ENCODE data around the gene CCK. TPM values are rescaled to one million over a fixed set of nuclear protein-coding genes. Genes with fewer than 3 reads are reported as not detected.
A peak's percentile ranks its signal among the peaks of the same experiment; 100 is the strongest.

Gene CCK
- total RNA-seq, 1 experiment from 2014 or later, result not detected

GRCh38 chr3:42277676-42278075, 11.7 kb upstream of the CCK start:
- Histone ChIP-seq H3K27me3 (replicated peaks) (no peaks in the 10 kb centered on the region), H3K9me3 (replicated peaks) (no peaks in the 10 kb centered on the region)
- no peak for DNase-seq (ENCODE audit: low read depth in 1 of 2, low spot score in 2 of 2)

DNA sequence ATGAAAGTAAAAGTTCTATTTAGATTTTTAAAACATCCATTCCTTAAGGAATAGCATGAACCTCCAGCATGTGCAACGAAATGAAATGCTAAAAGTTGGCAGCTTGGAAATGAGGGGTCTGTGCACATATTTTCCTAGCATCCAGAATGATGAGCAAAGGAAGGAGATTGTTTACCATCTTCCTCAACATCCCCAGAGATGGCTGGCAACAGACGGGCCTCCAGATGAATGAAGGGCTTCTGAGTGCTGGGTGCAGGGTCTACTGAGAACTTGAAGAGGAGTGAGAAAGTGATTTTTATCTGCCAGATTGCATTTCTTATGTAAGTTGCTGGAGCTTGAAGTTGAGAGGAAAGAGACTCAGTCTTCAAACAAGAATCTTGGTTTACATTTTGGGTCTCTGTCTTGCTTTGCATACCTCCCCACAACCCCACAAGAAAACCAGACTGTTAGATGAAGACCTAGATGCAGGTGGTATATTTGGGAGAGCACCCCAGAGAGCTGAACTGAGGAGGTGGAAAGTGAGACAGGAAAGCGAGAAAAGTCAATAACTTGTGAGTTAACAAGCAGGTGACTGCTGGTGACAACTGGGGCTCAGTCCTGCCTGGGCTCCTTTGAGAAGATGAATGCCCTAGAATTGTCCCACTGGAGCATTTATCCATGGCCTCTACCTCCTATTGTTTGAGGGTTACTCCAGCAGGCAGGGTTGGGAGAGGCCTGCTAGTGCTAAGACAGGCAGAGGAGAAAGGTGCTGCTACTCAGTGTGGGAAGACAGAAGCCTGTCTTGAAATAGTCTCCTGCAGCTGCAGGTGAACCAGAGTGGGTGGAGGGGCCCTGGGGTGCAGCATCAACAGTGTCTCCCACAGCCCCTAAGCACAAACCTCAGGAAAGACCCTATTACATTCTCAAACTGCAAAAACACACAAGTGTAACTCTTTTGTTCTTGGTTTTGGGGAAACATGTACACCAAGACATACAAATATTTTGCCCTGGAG, 10.5 kb upstream of the CCK start:
- no peaks in the 10 kb centered on the region for H3K27me3 ChIP-seq (replicated peaks)
- no peak overlapping the region for H3K27ac ChIP-seq
- peak in 1 of 2 experiments; percentile 5 for DNase-seq (ENCODE audit: low read depth in 1 of 2, low spot score in 2 of 2)
- H3K4me1 ChIP-seq (replicated peaks), result no peaks in the 10 kb centered on the region
- H3K4me3 ChIP-seq, result no peak overlapping the region
- no peaks in the 10 kb centered on the region for H3K9me3 ChIP-seq (replicated peaks)
- no peaks in the 10 kb centered on the region for H3K36me3 ChIP-seq

More at GRCh38 chr3:42277676-42278075, 11.7 kb upstream of the CCK start:
- Histone ChIP-seq H3K27ac (no peak overlapping the region), H3K4me3 (no peak overlapping the region), H3K4me1 (replicated peaks) (no peaks in the 10 kb centered on the region), H3K36me3 (no peaks in the 10 kb centered on the region)

- peak in 1 of 2 experiments; percentile 1 for DNase-seq (ENCODE audit: low read depth in 1 of 2, low spot score in 2 of 2)
- H3K27me3 ChIP-seq (replicated peaks), result no peaks in the 10 kb centered on the region
- H3K4me3 ChIP-seq, result no peak overlapping the region
- H3K36me3 ChIP-seq, result no peaks in the 10 kb centered on the region
- H3K9me3 ChIP-seq (replicated peaks), result no peaks in the 10 kb centered on the region
- H3K27ac ChIP-seq, result no peak overlapping the region
- no peaks in the 10 kb centered on the region for H3K4me1 ChIP-seq (replicated peaks)
These were observed 9.2 kb upstream of the CCK start for GRCh38 chr3:42275217-42275616.

GRCh38 chr3:42274266-42274665, 8.3 kb upstream of the CCK start:
- no peak for DNase-seq (ENCODE audit: low read depth in 1 of 2, low spot score in 2 of 2)
- Histone ChIP-seq H3K9me3 (replicated peaks) (no peaks in the 10 kb centered on the region), H3K27ac (no peak overlapping the region), H3K27me3 (replicated peaks) (no peaks in the 10 kb centered on the region), H3K4me1 (replicated peaks) (no peaks in the 10 kb centered on the region), H3K4me3 (no peak overlapping the region), H3K36me3 (no peaks in the 10 kb centered on the region)

DNA sequence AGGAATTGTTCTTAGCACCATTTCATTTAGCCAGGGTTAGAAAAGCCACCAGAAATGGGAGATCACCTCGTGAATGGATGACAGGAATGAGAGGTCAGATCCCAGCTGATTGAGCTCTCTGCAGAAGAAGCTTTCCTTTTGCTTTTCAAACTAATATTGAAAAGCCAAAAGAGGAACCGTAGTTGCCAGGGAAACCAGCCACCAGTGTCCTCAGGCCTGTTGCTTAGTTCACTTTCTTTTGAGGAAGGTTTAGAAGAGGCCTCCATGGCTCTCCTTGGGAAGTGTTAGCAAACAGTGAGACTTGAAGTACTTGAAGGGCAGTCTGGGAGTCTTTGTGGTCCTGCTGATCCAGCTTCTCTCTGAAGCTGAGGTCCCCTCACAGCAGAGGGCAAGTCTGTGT, 7.4 kb upstream of the CCK start:
- peak in 1 of 2 experiments; percentile 3 for DNase-seq (ENCODE audit: low read depth in 1 of 2, low spot score in 2 of 2)
- Histone ChIP-seq H3K36me3 (no peaks in the 10 kb centered on the region), H3K9me3 (replicated peaks) (no peaks in the 10 kb centered on the region), H3K27me3 (replicated peaks) (no peaks in the 10 kb centered on the region), H3K27ac (no peak overlapping the region), H3K4me3 (no peak overlapping the region), H3K4me1 (replicated peaks) (no peaks in the 10 kb centered on the region)

- no peaks in the 10 kb centered on the region for H3K4me1 ChIP-seq (replicated peaks)
- peak in 1 of 2 experiments; percentile 1 for DNase-seq (ENCODE audit: low read depth in 1 of 2, low spot score in 2 of 2)
- H3K36me3 ChIP-seq, result no peaks in the 10 kb centered on the region
- peaks cover 10% of the 10 kb centered on the region; the same call in 1 of the 2 replicates for H3K27me3 ChIP-seq (replicated peaks)
- H3K27ac ChIP-seq, result no peak overlapping the region
- H3K9me3 ChIP-seq (replicated peaks), result no peaks in the 10 kb centered on the region
- no peak overlapping the region for H3K4me3 ChIP-seq
These were observed 5.8 kb upstream of the CCK start for GRCh38 chr3:42271786-42272185.

DNA sequence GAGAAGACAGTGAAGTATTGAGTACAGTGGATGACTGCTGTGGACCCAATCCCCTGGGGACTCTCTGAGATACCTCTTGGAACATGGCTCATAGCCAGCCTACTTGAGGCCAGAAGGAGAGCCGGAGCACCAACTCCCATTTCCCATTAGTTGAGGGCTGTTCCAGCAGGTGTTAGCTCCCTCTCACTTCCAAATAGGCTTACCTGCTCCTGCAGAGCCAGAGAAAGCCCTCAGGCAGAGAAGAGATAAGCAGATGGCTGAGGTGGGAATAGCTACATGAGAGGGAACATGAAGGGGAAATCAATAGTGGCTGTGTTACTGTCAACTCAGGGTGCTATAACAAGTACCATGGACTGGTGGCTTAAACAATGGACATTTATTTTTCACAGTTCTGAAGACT, 4.6 kb upstream of the CCK start:
- Histone ChIP-seq H3K27ac (no peak overlapping the region), H3K4me3 (no peak overlapping the region), H3K27me3 (replicated peaks) (peaks cover 13% of the 10 kb centered on the region), H3K36me3 (no peaks in the 10 kb centered on the region), H3K4me1 (replicated peaks) (no peaks in the 10 kb centered on the region), H3K9me3 (replicated peaks) (no peaks in the 10 kb centered on the region)
- peak in 1 of 2 experiments; percentile 0 for DNase-seq (ENCODE audit: low read depth in 1 of 2, low spot score in 2 of 2)

- Histone ChIP-seq H3K9me3 (replicated peaks) (no peaks in the 10 kb centered on the region), H3K36me3 (no peaks in the 10 kb centered on the region), H3K27me3 (replicated peaks) (peaks cover 20% of the 10 kb centered on the region), H3K4me3 (no peak overlapping the region), H3K4me1 (replicated peaks) (no peaks in the 10 kb centered on the region), H3K27ac (no peak overlapping the region)
- DNase-seq (ENCODE audit: low read depth in 1 of 2, low spot score in 2 of 2), result no peak
These were observed 3.7 kb upstream of the CCK start for GRCh38 chr3:42269647-42270046.

- Histone ChIP-seq H3K27me3 (replicated peaks) (peaks cover 37% of the 10 kb centered on the region), H3K9me3 (replicated peaks) (no peaks in the 10 kb centered on the region), H3K36me3 (no peaks in the 10 kb centered on the region), H3K4me3 (no peak overlapping the region), H3K27ac (no peak overlapping the region), H3K4me1 (replicated peaks) (no peaks in the 10 kb centered on the region)
- DNase-seq (ENCODE audit: low read depth in 1 of 2, low spot score in 2 of 2), result peak in 1 of 2 experiments; percentile 23
These were observed 1.9 kb upstream of the CCK start for GRCh38 chr3:42267878-42268277.

DNA sequence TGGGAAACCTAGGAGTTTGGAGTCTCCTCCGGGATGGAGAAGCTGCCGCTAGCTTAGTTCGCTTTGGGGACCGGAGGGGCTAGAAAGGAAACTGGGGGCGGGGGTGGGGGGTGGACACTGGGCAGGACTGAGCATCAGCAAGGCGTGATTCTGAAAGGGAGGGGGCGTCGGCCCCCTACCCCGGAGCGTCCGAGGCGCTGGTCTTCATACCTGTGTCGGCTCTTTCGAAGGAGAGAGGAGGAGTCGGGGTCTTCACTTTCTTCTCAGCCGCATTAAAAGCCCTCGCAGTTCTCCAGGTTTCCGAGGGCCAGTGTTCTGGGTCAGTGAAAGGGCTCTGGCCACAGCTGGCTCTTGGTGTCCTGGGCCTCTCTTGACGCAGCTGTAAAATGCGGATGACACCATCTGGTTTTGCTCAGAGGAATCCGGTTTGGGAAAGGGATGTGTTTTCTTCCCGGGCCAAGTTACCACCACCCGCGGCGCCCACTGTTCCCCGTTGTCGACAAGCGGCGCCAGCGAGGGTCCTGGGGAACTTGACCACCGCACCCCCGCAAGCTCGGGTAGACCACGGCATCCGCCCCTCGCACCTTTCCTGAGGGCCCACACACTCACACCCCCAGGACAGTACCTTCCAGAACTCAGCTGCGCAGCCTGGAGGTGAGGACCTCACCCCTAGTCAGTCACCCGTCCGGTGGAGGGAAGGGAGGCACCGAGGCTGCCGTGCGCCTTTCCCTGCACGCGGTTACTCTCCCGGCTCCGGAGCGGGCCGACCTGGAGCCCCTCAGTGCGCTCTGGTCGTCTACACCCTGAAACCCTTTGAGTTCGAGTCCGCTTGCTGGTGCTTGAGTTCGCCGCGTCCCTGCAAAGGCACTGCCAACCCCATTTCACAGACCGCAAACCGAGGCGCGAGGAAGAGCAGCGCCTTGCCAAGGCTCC, 660 bp downstream of the CCK start:
- H3K36me3 ChIP-seq, result no peaks in the 10 kb centered on the region
- no peaks in the 10 kb centered on the region for H3K4me1 ChIP-seq (replicated peaks)
- H3K27ac ChIP-seq, result no peak overlapping the region
- peak in 1 of 2 experiments; percentile 33 for DNase-seq (ENCODE audit: low read depth in 1 of 2, low spot score in 2 of 2)
- H3K4me3 ChIP-seq, result no peak overlapping the region
- H3K9me3 ChIP-seq (replicated peaks), result no peaks in the 10 kb centered on the region
- H3K27me3 ChIP-seq (replicated peaks), result peaks cover 48% of the 10 kb centered on the region

DNA sequence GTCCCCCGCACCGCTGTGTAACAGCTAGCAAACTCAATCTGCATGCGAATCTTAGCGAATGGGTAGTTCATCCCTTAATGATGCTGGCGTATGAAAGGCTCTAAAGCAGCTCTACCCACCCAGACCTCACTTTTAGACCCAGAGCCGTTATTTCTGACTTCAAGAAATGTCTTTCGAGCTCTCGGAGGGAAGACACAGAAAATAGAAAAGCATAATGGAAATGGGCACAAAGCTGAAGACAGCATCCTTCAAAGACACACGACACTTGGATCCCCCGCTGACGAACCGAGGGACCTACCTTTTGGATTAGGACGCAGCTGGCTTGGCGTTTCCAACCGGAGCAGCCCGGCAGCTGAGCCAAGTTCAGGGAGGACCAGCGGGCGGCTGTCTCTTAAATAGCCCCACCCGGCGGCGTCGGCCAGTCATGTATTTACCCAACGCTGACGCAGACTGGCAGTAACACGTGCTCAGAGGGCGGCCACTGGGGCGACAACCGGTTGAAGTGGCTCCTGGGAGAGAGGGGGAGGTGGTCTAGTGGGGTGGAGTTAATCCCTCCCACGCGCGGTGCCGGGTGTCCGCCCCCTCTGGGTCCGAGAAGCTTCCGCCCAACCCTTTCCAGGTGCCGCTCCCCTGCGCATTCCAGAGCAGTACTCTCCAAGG, 1.5 kb downstream of the CCK start:
- Histone ChIP-seq H3K36me3 (no peaks in the 10 kb centered on the region), H3K27ac (no peak overlapping the region), H3K9me3 (replicated peaks) (no peaks in the 10 kb centered on the region), H3K4me3 (no peak overlapping the region), H3K4me1 (replicated peaks) (no peaks in the 10 kb centered on the region), H3K27me3 (replicated peaks) (peaks cover 51% of the 10 kb centered on the region)
- DNase-seq (ENCODE audit: low read depth in 1 of 2, low spot score in 2 of 2), result peak in 1 of 2 experiments; percentile 28

DNA sequence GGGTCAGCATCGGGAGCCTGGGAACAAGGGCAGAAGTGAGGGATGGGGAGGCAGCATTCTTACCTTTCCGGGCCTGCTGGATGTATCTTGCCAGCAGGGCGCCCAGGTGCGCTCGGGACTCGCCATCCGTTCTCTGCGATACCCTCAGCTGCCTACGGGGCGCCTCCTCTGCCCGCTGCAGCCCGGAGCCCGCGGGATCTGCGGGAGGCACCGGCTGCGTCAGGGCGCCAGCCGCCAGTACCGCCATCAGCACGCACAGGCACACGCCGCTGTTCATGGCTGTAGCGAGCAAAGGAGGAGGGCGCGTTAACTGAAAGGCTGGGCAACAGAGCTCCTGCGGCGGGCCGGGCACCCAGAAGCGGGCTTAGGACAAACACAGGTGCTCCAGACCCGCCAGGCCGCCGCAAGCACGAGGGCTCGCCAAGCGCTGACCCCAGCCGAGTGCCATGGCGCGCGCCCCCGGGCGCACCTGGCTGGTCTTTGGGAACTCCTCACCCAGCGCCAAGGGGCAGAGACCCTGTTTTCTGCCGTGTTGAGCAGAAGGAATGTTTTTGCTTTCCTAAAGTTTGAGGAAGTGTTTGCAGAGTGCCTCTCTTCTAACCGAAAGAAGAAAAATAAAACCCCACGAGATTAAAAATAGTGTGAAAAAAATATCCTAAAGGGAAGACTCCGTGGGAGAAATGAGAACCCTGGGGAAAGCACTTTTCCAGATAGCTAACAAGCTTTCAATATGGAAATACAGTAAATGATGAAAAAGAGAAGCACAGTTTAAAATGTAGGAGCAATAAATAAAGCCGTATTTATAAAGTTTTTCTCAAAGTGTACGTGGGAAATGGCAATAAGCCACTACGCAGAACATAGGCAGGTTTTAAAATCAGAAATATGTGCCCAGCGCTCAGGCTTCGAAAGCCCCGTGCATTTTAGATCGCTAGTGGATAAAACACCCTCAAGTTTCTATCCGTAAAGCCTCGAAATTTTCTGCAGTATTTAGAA, 2.3 kb downstream of the CCK start:
- Histone ChIP-seq H3K4me3 (no peak overlapping the region), H3K27me3 (replicated peaks) (peaks cover 51% of the 10 kb centered on the region), H3K9me3 (replicated peaks) (no peaks in the 10 kb centered on the region), H3K36me3 (no peaks in the 10 kb centered on the region), H3K27ac (no peak overlapping the region), H3K4me1 (replicated peaks) (no peaks in the 10 kb centered on the region)
- peak in 1 of 2 experiments; percentile 31 for DNase-seq (ENCODE audit: low read depth in 1 of 2, low spot score in 2 of 2)

Data from SJSA1 (cell line).